Islet of Langerhans (tissue), 1 donor: Measurements from ENCODE around the gene S100A5.
"Not testable (repeated sequence)": the region's sequence is repeated elsewhere in the genome, so short reads cannot be mapped to it uniquely, and the experiment has no call there.

ENCODE experiments used
- FAIRE-seq: peaks from one replicate; lab custom pipeline; 2011; peaks lifted over from hg19 to GRCh38; lab: Jason Lieb, UNC

Gene S100A5

GRCh38 chr1:153566414-153567371, 26.0 kb upstream of the S100A5 start:
- no peak for FAIRE-seq

GRCh38 chr1:153565529-153566374, 25.0 kb upstream of the S100A5 start, which contains the start of gene S100A2:
Gene S100A2, minus strand, starts transcription at chr1:153565844. Its CDS starts 1,967 bp downstream, at chr1:153563877.
- FAIRE-seq, result no peak

- no peak for FAIRE-seq
Measured at GRCh38 chr1:153563991-153564390, 23.3 kb upstream of the S100A5 start.

- FAIRE-seq, result no peak
Measured at GRCh38 chr1:153563483-153563901, 22.8 kb upstream of the S100A5 start.

- FAIRE-seq, result not testable (repeated sequence)
Measured at GRCh38 chr1:153562021-153562420, 21.3 kb upstream of the S100A5 start.

GRCh38 chr1:153561466-153561985, 20.8 kb upstream of the S100A5 start:
- no peak for FAIRE-seq

- no peak for FAIRE-seq
Measured at GRCh38 chr1:153560771-153561465, 20.2 kb upstream of the S100A5 start.

GRCh38 chr1:153560241-153560640, 19.5 kb upstream of the S100A5 start:
- no peak for FAIRE-seq

- FAIRE-seq, result no peak
Measured at GRCh38 chr1:153557877-153558276, 17.1 kb upstream of the S100A5 start.

- FAIRE-seq, result no peak
Measured at GRCh38 chr1:153556348-153556747, 15.6 kb upstream of the S100A5 start.

- FAIRE-seq, result no peak
Measured at GRCh38 chr1:153553830-153554541, 13.3 kb upstream of the S100A5 start.

GRCh38 chr1:153553096-153553495, 12.4 kb upstream of the S100A5 start:
- no peak for FAIRE-seq

GRCh38 chr1:153552335-153552734, 11.6 kb upstream of the S100A5 start:
- FAIRE-seq, result no peak

- FAIRE-seq, result no peak
Measured at GRCh38 chr1:153550827-153551500, 10.2 kb upstream of the S100A5 start.

GRCh38 chr1:153550398-153550758, 9.6 kb upstream of the S100A5 start:
- FAIRE-seq, result no peak

- no peak for FAIRE-seq
Measured at GRCh38 chr1:153549741-153550397, 9.1 kb upstream of the S100A5 start.

- FAIRE-seq, result no peak
Measured at GRCh38 chr1:153548722-153549688, 8.3 kb upstream of the S100A5 start, which contains the start of gene S100A3. Gene S100A3, minus strand, starts transcription at chr1:153549258. Its CDS starts 773 bp downstream, at chr1:153548485.

GRCh38 chr1:153547560-153548551, 7.1 kb upstream of the S100A5 start:
- no peak for FAIRE-seq
